ENCODE results near the gene LRRFIP2.

Gene LRRFIP2

GRCh38 chr3:37170513-37170912 is 3.9 kb downstream of the LRRFIP2 start:
- TF ChIP-seq CTCF (IDR thresholded peaks at IDR 0.05) (no peak), ZFX (IDR thresholded peaks at IDR 0.05; ENCODE audit: borderline replicate concordance) (no peak)
- no peak overlapping the region for H3K27ac ChIP-seq

- no peak overlapping the region for H3K27ac ChIP-seq
- TF ChIP-seq ZFX (IDR thresholded peaks at IDR 0.05; ENCODE audit: borderline replicate concordance), result no peak
- no peak for TF ChIP-seq CTCF (IDR thresholded peaks at IDR 0.05)
Measured at GRCh38 chr3:37170060-37170459, 4.3 kb downstream of the LRRFIP2 start.

GRCh38 chr3:37168896-37169295 is 5.5 kb downstream of the LRRFIP2 start:
- no peak overlapping the region for H3K27ac ChIP-seq
- TF ChIP-seq CTCF (IDR thresholded peaks at IDR 0.05) (no peak), ZFX (IDR thresholded peaks at IDR 0.05; ENCODE audit: borderline replicate concordance) (no peak)

- no peak for TF ChIP-seq CTCF (IDR thresholded peaks at IDR 0.05)
- TF ChIP-seq ZFX (IDR thresholded peaks at IDR 0.05; ENCODE audit: borderline replicate concordance), result no peak
- no peak overlapping the region for H3K27ac ChIP-seq
Measured at GRCh38 chr3:37163262-37164015, 10.9 kb downstream of the LRRFIP2 start.

GRCh38 chr3:37162501-37163245 is 11.7 kb downstream of the LRRFIP2 start:
- TF ChIP-seq ZFX (IDR thresholded peaks at IDR 0.05; ENCODE audit: borderline replicate concordance) (no peak), CTCF (IDR thresholded peaks at IDR 0.05) (no peak)
- H3K27ac ChIP-seq, result no peak overlapping the region

GRCh38 chr3:37161351-37161750 is 13.0 kb downstream of the LRRFIP2 start:
- H3K27ac ChIP-seq, result no peak overlapping the region
- no peak for TF ChIP-seq CTCF (IDR thresholded peaks at IDR 0.05)
- TF ChIP-seq ZFX (IDR thresholded peaks at IDR 0.05; ENCODE audit: borderline replicate concordance), result no peak

- no peak for TF ChIP-seq ZFX (IDR thresholded peaks at IDR 0.05; ENCODE audit: borderline replicate concordance)
- TF ChIP-seq CTCF (IDR thresholded peaks at IDR 0.05), result no peak
- H3K27ac ChIP-seq, result no peak overlapping the region
Measured at GRCh38 chr3:37155782-37156181, 18.6 kb downstream of the LRRFIP2 start.

Measured in 22Rv1 (cell line).